ENCODE measurements around the gene REXO1. TPM values are rescaled to one million over a fixed set of nuclear protein-coding genes. Genes with fewer than 3 reads are reported as not detected.

REXO1 gene
- total RNA-seq, 1 experiment from 2014 or later, result 52.2 TPM

GRCh38 chr19:1783874-1784273, 64.4 kb downstream of the REXO1 start:
- H2AFZ ChIP-seq (ENCODE audit: low read depth, low read length, poor library complexity, severe bottlenecking), result no peak overlapping the region
- H3K79me2 ChIP-seq (ENCODE audit: insufficient read depth, low read length), result no peaks in the 10 kb centered on the region
- RAD21 ChIA-PET (ENCODE audit: low non-redundant PET in 1 of 2, low total read pairs in 2 of 2, uncharacterized antibody in 2 of 2, unreplicated experiment in 2 of 2), result no interaction called here
- H3K9me2 ChIP-seq (ENCODE audit: insufficient read depth), result no peaks in the 10 kb centered on the region
- no peak overlapping the region for H3K27ac ChIP-seq (ENCODE audit: low read depth, low read length)
- no peaks in the 10 kb centered on the region; a peak in 1 of 4 replicates for H3K4me1 ChIP-seq (ENCODE audit: control insufficient read depth in 1 of 2, insufficient read depth in 2 of 2, low read length in 2 of 2)
- H3K27me3 ChIP-seq (ENCODE audit: insufficient read depth, low read length), result no peaks in the 10 kb centered on the region
- no peaks in the 10 kb centered on the region for H4K20me1 ChIP-seq (ENCODE audit: insufficient read depth)
- intact Hi-C loops (cut with micrococcal nuclease), result no loop called here
- POLR2A ChIA-PET, result no interaction called here
- H3K9me3 ChIP-seq (ENCODE audit: control insufficient read depth in 1 of 2, insufficient read depth in 1 of 2, low read depth in 1 of 2, low read length in 2 of 2), result peaks cover 0 to 12% of the 10 kb centered on the region in 2 experiments; a peak in 1 of 4 replicates
- no peaks in the 10 kb centered on the region for H3K36me3 ChIP-seq (ENCODE audit: control insufficient read depth in 1 of 2, insufficient read depth in 2 of 2, low read length in 2 of 2)
- H3K4me3 ChIP-seq (replicated peaks in 1 of 2; ENCODE audit: low read depth in 1 of 2, low read length in 2 of 2), result no peak overlapping the region
- TF ChIP-seq ZNF274 (IDR thresholded peaks at IDR 0.05; ENCODE audit: low read depth, low read length) (no peak), POLR2AphosphoS5 (IDR thresholded peaks at IDR 0.05; ENCODE audit: low read depth, low read length) (no peak), POLR2A (IDR thresholded peaks at IDR 0.05; ENCODE audit: borderline replicate concordance, extremely low read depth, insufficient read depth, insufficient read length) (no peak), EZH2 (IDR thresholded peaks at IDR 0.05) (no peak), ZBTB33 (IDR thresholded peaks at IDR 0.05; ENCODE audit: extremely low read depth, insufficient replicate concordance, low read length) (no peak), JUND (IDR thresholded peaks at IDR 0.05) (no peak), RAD21 (IDR thresholded peaks at IDR 0.05; ENCODE audit: low read depth) (no peak), ATF3 (IDR thresholded peaks at IDR 0.05) (no peak), MAX (IDR thresholded peaks at IDR 0.05) (no peak), CTCF (IDR thresholded peaks at IDR 0.05 in 2 of 3, conservative IDR thresholded peaks at IDR 0.05 in 1 of 3; ENCODE audit: borderline replicate concordance in 1 of 3, insufficient read depth in 1 of 3, low read depth in 2 of 3, low read length in 2 of 3) (no peak)
- no TSS peak for BruUV-seq (replicated peaks)
- CTCF ChIA-PET, result interaction anchor here (1.2 kb wide), 1 partner anchor 9 kb away, joined by 4 read pairs; no protein-coding TSS in a partner anchor
- H3K4me2 ChIP-seq (ENCODE audit: low read length), result no peak overlapping the region
- no peak for DNase-seq (ENCODE audit: low read depth, low spot score)
- no peak overlapping the region for H3K9ac ChIP-seq (ENCODE audit: low read length)
- no peak for ATAC-seq
